SU-DHL-6 (cell line): ENCODE results near the gene SDC1.

Source experiments
- H2AFZ ChIP-seq: fragments of 200-600 bp; sonication (generic); 2 replicates; pipeline ENCODE4 v1.6.1; 2014; ENCODE audit warnings: low read depth, mild to moderate bottlenecking, moderate library complexity, mixed read lengths, antibody characterized with exemption, low read length; ENCODE audit not compliant: severe bottlenecking
- H3F3A ChIP-seq: fragments of 200-600 bp; shearing (Covaris generic); 2 replicates; pipeline ENCODE4 v1.6.0; 2016; ENCODE audit warnings: antibody characterized with exemption, mild to moderate bottlenecking; ENCODE audit not compliant: insufficient read depth
- H3K27ac ChIP-seq: fragments of 200-600 bp; sonication (generic); 2 replicates; pipeline ENCODE4 v1.5.1; 2016; ENCODE audit warnings: low read depth, mild to moderate bottlenecking, low read length, moderate library complexity, mixed read lengths
- H3K27me3 ChIP-seq: fragments of 200-600 bp; sonication (generic), shearing (Covaris generic); 2 replicates; pipeline ENCODE4 v1.6.0; 2014; ENCODE audit warnings: mild to moderate bottlenecking, low read length
- H3K36me3 ChIP-seq: fragments of 200-600 bp; sonication (generic); 2 replicates; pipeline ENCODE4 v1.6.1; 2014; ENCODE audit warnings: mild to moderate bottlenecking, low read length, mixed read lengths
- H3K4me2 ChIP-seq: fragments of 300-600, 200-600 bp; shearing (Covaris generic), sonication (generic); 2 replicates; pipeline ENCODE4 v1.6.0; 2014; ENCODE audit warnings: low read length, low read depth, mild to moderate bottlenecking; ENCODE audit not compliant: poor library complexity, severe bottlenecking
- H3K4me3 ChIP-seq: fragments of 200-600 bp; sonication (generic); 2 replicates; pipeline ENCODE4 v1.5.1; 2014; ENCODE audit warnings: antibody characterized with exemption, low read length, mild to moderate bottlenecking, mixed read lengths; ENCODE audit not compliant: insufficient read depth, poor library complexity, severe bottlenecking
- H3K79me2 ChIP-seq: fragments of 200-600 bp; sonication (generic); 2 replicates; pipeline ENCODE4 v1.6.1; 2014; ENCODE audit warnings: mild to moderate bottlenecking, low read length, moderate library complexity; ENCODE audit not compliant: insufficient read depth
- H3K9ac ChIP-seq: fragments of 200-600 bp; sonication (generic); 2 replicates; pipeline ENCODE4 v1.7.0; 2014; ENCODE audit warnings: mild to moderate bottlenecking, low read length
- H3K9me2 ChIP-seq: fragments of 200-600 bp; sonication (generic); replicated peaks from 2 replicates; pipeline ENCODE4 v1.6.1; 2014; ENCODE audit warnings: low read length; ENCODE audit not compliant: insufficient read depth
- H3K9me3 ChIP-seq: fragments of 200-600 bp; sonication (generic); 2 replicates; pipeline ENCODE4 v1.6.1; 2014; ENCODE audit warnings: low read length, mixed read lengths; ENCODE audit not compliant: insufficient read depth
- H4K20me1 ChIP-seq: fragments of 200-600 bp; sonication (generic); 2 replicates; pipeline ENCODE4 v1.6.1; 2014; ENCODE audit warnings: low read depth, mild to moderate bottlenecking, antibody characterized with exemption, low read length, moderate library complexity, mixed read lengths
- CTCF ChIP-seq: fragments of 200-600 bp; sonication (generic); IDR thresholded peaks from one replicate; pipeline ENCODE4 v1.5.1; 2017; ENCODE audit warnings: antibody characterized with exemption, mild to moderate bottlenecking, low read length, moderate library complexity; ENCODE audit not compliant: insufficient read depth, poor library complexity, severe bottlenecking
- EZH2phosphoT487 ChIP-seq: fragments of 200-600 bp; sonication (generic), shearing (Covaris generic); conservative IDR thresholded peaks from 2 replicates; pipeline ENCODE4 v1.6.1; 2018; ENCODE audit warnings: mild to moderate bottlenecking, antibody characterized with exemption, low read length, moderate library complexity, mixed read lengths

Gene SDC1

GRCh38 chr2:20172273-20173055, 52.5 kb downstream of the SDC1 start:
- H3K27me3 ChIP-seq = no peaks in the 10 kb centered on the region
- no peak overlapping the region for H3K9ac ChIP-seq
- no peak overlapping the region for H3K4me2 ChIP-seq
- no peaks in the 10 kb centered on the region for H4K20me1 ChIP-seq
- TF ChIP-seq EZH2phosphoT487 (no peak), CTCF (no peak)
- H3K36me3 ChIP-seq = no peaks in the 10 kb centered on the region
- no peaks in the 10 kb centered on the region for H3K79me2 ChIP-seq
- no peak overlapping the region for H3K4me3 ChIP-seq
- no peaks in the 10 kb centered on the region for H3K9me3 ChIP-seq
- H2AFZ ChIP-seq = no peak overlapping the region
- H3K27ac ChIP-seq = no peak overlapping the region
- no peaks in the 10 kb centered on the region for H3F3A ChIP-seq
- no peaks in the 10 kb centered on the region for H3K9me2 ChIP-seq

- Histone ChIP-seq H3K79me2 (no peaks in the 10 kb centered on the region), H3K9ac (no peak overlapping the region), H2AFZ (no peak overlapping the region), H3K27ac (no peak overlapping the region), H3K36me3 (no peaks in the 10 kb centered on the region), H3K4me3 (no peak overlapping the region), H3K4me2 (no peak overlapping the region), H3K27me3 (no peaks in the 10 kb centered on the region), H3K9me2 (no peaks in the 10 kb centered on the region), H3F3A (no peaks in the 10 kb centered on the region), H4K20me1 (no peaks in the 10 kb centered on the region), H3K9me3 (no peaks in the 10 kb centered on the region)
- no peak for TF ChIP-seq EZH2phosphoT487
- no peak for TF ChIP-seq CTCF
These were observed 53.4 kb downstream of the SDC1 start for GRCh38 chr2:20171445-20171977.

GRCh38 chr2:20170704-20171250, 54.2 kb downstream of the SDC1 start:
- TF ChIP-seq CTCF (no peak), EZH2phosphoT487 (no peak)
- Histone ChIP-seq H3K27ac (no peak overlapping the region), H3K9me2 (no peaks in the 10 kb centered on the region), H3K9me3 (no peaks in the 10 kb centered on the region), H3K4me3 (no peak overlapping the region), H3K4me2 (no peak overlapping the region), H4K20me1 (no peaks in the 10 kb centered on the region), H2AFZ (no peak overlapping the region), H3K9ac (no peak overlapping the region), H3K79me2 (no peaks in the 10 kb centered on the region), H3K27me3 (no peaks in the 10 kb centered on the region), H3K36me3 (no peaks in the 10 kb centered on the region), H3F3A (no peaks in the 10 kb centered on the region)
